H1 (cell line): ENCODE results near the gene PHACTR1. TPM values are rescaled to one million over a fixed set of nuclear protein-coding genes. Genes with fewer than 3 reads are reported as not detected.

Experiments used
- CTCF ChIA-PET: fragments of 300-600 bp; sonication (Branson Sonifier 250); formaldehyde crosslinking; loops from one replicate; lab custom pipeline; 2021; ENCODE audit not compliant: partially characterized antibody; lab: Charles Lee
- POLR2A ChIA-PET: fragments of 300-600 bp; sonication (Branson Sonifier 250); formaldehyde crosslinking; loops from one replicate; lab custom pipeline; 2021; ENCODE audit warnings: inconsistent platforms; ENCODE audit not compliant: partially characterized antibody; lab: Charles Lee
- DNase-seq, 2 experiments: peaks; one replicate each; pipeline versions ENCODE4 v3.0.0 to v3.0.0-alpha.2; 2010 to 2022; ENCODE audit warnings: low spot score in 2 of 2, low read depth in 1 of 2, mixed read lengths in 1 of 2
- FAIRE-seq: peaks from 2 replicates; lab custom pipeline; 2011; peaks lifted over from hg19 to GRCh38; lab: Jason Lieb, UNC
- H2AFZ ChIP-seq: 2 replicates; pipeline ENCODE4 v1.8.1; 2012; ENCODE audit warnings: low read length, inconsistent platforms
- H2AK5ac ChIP-seq: 2 replicates; pipeline ENCODE4 v1.6.1; 2013; ENCODE audit warnings: low read depth, low read length
- H2BK120ac ChIP-seq: replicated peaks from 2 replicates; pipeline ENCODE3; 2013; ENCODE audit warnings: low read depth, low read length, inconsistent platforms
- H2BK12ac ChIP-seq: 2 replicates; pipeline ENCODE4 v1.6.1; 2013; ENCODE audit warnings: low read depth, low read length
- H2BK15ac ChIP-seq: 2 replicates; pipeline ENCODE4 v1.6.1; 2013; ENCODE audit warnings: low read length
- H2BK20ac ChIP-seq: 2 replicates; pipeline ENCODE4 v1.6.1; 2013; ENCODE audit warnings: low read length
- H2BK5ac ChIP-seq: 2 replicates; pipeline ENCODE4 v1.6.1; 2013; ENCODE audit warnings: low read depth, low read length
- H3K14ac ChIP-seq: 2 replicates; pipeline ENCODE4 v1.6.1; 2013; ENCODE audit warnings: inconsistent platforms; ENCODE audit not compliant: insufficient read length
- H3K18ac ChIP-seq: 2 replicates; pipeline ENCODE4 v1.6.1; 2013; ENCODE audit warnings: low read length; ENCODE audit errors: extremely low read depth
- H3K23ac ChIP-seq: 2 replicates; pipeline ENCODE4 v1.6.1; 2013; ENCODE audit warnings: inconsistent platforms; ENCODE audit not compliant: insufficient read length
- H3K23me2 ChIP-seq: 2 replicates; pipeline ENCODE4 v1.6.1; 2013; ENCODE audit warnings: low read depth, low read length
- H3K27ac ChIP-seq: 2 replicates; pipeline ENCODE4 v1.6.1; 2011; ENCODE audit warnings: low read depth, low read length, inconsistent platforms
- H3K27me3 ChIP-seq, 4 experiments: replicated peaks in 1 of 4; 1 replicate in 1 of 4; 2 replicates in 3 of 4; pipeline versions ENCODE4 v1.6.1 to v1.8.1; 2011 to 2013; ENCODE audit warnings: low read length in 3 of 4, mild to moderate bottlenecking in 3 of 4, inconsistent platforms in 2 of 4, mixed read lengths in 2 of 4, moderate library complexity in 1 of 4; ENCODE audit not compliant: control insufficient read depth in 3 of 4, insufficient read depth in 3 of 4; ENCODE audit errors: extremely low read depth in 1 of 4
- H3K36me3 ChIP-seq, 4 experiments: 2 replicates each; pipeline versions ENCODE4 v1.6.1 to v1.8.1; 2011 to 2013; ENCODE audit warnings: mild to moderate bottlenecking in 4 of 4, low read length in 3 of 4, moderate library complexity in 2 of 4, control low read depth in 1 of 4, inconsistent platforms in 1 of 4; ENCODE audit not compliant: insufficient read depth in 4 of 4, control insufficient read depth in 2 of 4
- H3K4ac ChIP-seq: replicated peaks from 2 replicates; pipeline ENCODE3; 2013; ENCODE audit warnings: low read length, low read depth, mixed read lengths, inconsistent platforms; ENCODE audit not compliant: insufficient read length
- H3K4me1 ChIP-seq, 4 experiments: replicated peaks in 1 of 4; 1 replicate in 1 of 4; 2 replicates in 3 of 4; pipeline versions ENCODE4 v1.6.1 to v1.8.1; 2011 to 2013; ENCODE audit warnings: low read length in 3 of 4, inconsistent platforms in 2 of 4, mixed read lengths in 1 of 4; ENCODE audit not compliant: insufficient read depth in 4 of 4, control insufficient read depth in 3 of 4
- H3K4me2 ChIP-seq, 2 experiments: 2 replicates each; pipeline versions ENCODE4 v1.6.1 to v1.8.1; 2011 to 2013; ENCODE audit warnings: low read depth in 2 of 2, low read length in 2 of 2, control low read depth in 1 of 2, inconsistent platforms in 1 of 2, mild to moderate bottlenecking in 1 of 2; ENCODE audit not compliant: insufficient read depth in 1 of 2
- H3K4me3 ChIP-seq, 4 experiments: fragments of 200-600, 300-600 bp in 1 of 4; sonication (generic), shearing (Covaris generic), sonication (Bioruptor Twin) in 1 of 4; 2 replicates each; pipeline versions ENCODE4 v1.5.1 to v1.8.1; 2011 to 2016; ENCODE audit warnings: low read length in 4 of 4, low read depth in 3 of 4, control low read depth in 2 of 4, inconsistent platforms in 2 of 4, mild to moderate bottlenecking in 2 of 4, mixed read lengths in 1 of 4, moderate library complexity in 1 of 4; ENCODE audit not compliant: insufficient read depth in 2 of 4; ENCODE audit errors: extremely low read depth in 1 of 4
- H3K56ac ChIP-seq: replicated peaks from 2 replicates; pipeline ENCODE3; 2013; ENCODE audit warnings: low read depth, mild to moderate bottlenecking, mixed read lengths, low read length, inconsistent platforms; ENCODE audit not compliant: insufficient read length
- H3K79me1 ChIP-seq: 2 replicates; pipeline ENCODE4 v1.6.1; 2013; ENCODE audit warnings: low read depth, low read length, control low read depth
- H3K79me2 ChIP-seq, 2 experiments: 2 replicates each; pipeline versions ENCODE4 v1.6.1 to v1.8.1; 2012 to 2013; ENCODE audit warnings: low read length in 2 of 2, mild to moderate bottlenecking in 2 of 2, inconsistent platforms in 1 of 2; ENCODE audit not compliant: insufficient read depth in 2 of 2, control insufficient read depth in 1 of 2
- H3K9ac ChIP-seq, 4 experiments: replicated peaks in 1 of 4; 1 replicate in 1 of 4; 2 replicates in 3 of 4; pipeline versions ENCODE4 v1.6.1 to v1.8.1; 2011 to 2013; ENCODE audit warnings: low read depth in 3 of 4, low read length in 3 of 4, control low read depth in 2 of 4, mild to moderate bottlenecking in 2 of 4, moderate library complexity in 2 of 4, inconsistent platforms in 1 of 4; ENCODE audit errors: extremely low read depth in 1 of 4
- H3K9me3 ChIP-seq, 2 experiments: 2 replicates each; pipeline versions ENCODE4 v1.6.1 to v1.8.1; 2012 to 2013; ENCODE audit warnings: mild to moderate bottlenecking in 2 of 2, moderate library complexity in 2 of 2, control low read depth in 1 of 2, inconsistent platforms in 1 of 2, low read depth in 1 of 2, low read length in 1 of 2, mixed read lengths in 1 of 2; ENCODE audit not compliant: insufficient read depth in 2 of 2
- H4K20me1 ChIP-seq, 2 experiments: replicated peaks in 1 of 2; 2 replicates each; pipeline versions ENCODE3 to v1.8.1; 2011 to 2013; ENCODE audit warnings: inconsistent platforms in 2 of 2, low read length in 2 of 2, mild to moderate bottlenecking in 1 of 2; ENCODE audit not compliant: insufficient read depth in 2 of 2, control insufficient read depth in 1 of 2
- H4K5ac ChIP-seq: 2 replicates; pipeline ENCODE4 v1.6.1; 2013; ENCODE audit warnings: low read length, low read depth, mixed read lengths, inconsistent platforms; ENCODE audit not compliant: insufficient read length
- H4K8ac ChIP-seq: 2 replicates; pipeline ENCODE4 v1.8.0; 2013; ENCODE audit warnings: mild to moderate bottlenecking, moderate library complexity, low read length, inconsistent platforms; ENCODE audit not compliant: insufficient read depth; ENCODE audit errors: extremely low read depth
- H4K91ac ChIP-seq: replicated peaks from 2 replicates; pipeline ENCODE3; 2013; ENCODE audit warnings: low read length, mixed read lengths, inconsistent platforms; ENCODE audit not compliant: insufficient read length
- JUND ChIP-seq: IDR thresholded peaks from 2 replicates; pipeline ENCODE4 v1.6.1; 2011; ENCODE audit warnings: mild to moderate bottlenecking, improper control_type of control experiment, low read length
- MAX ChIP-seq: IDR thresholded peaks from 2 replicates; pipeline ENCODE4 v1.6.1; 2012; ENCODE audit warnings: inconsistent platforms
- RBBP5 ChIP-seq: IDR thresholded peaks from 2 replicates; pipeline ENCODE4 v1.7.1; 2012; ENCODE audit warnings: low read depth, mild to moderate bottlenecking, inconsistent platforms, low read length, moderate library complexity, borderline replicate concordance
- TBP ChIP-seq: IDR thresholded peaks from 2 replicates; pipeline ENCODE4 v1.6.1; 2011; ENCODE audit warnings: low read depth, low read length, improper control_type of control experiment
- WGBS, 2 experiments: shearing (Covaris generic) in 1 of 2; methylation state at CpG; one replicate each; pipeline versions ENCODE4 v1.1.6 to v1.1.7; 2013 to 2015; ENCODE audit warnings: low lambda C conversion rate in 2 of 2, mixed read lengths in 2 of 2, inconsistent platforms in 1 of 2, low coverage in 1 of 2, missing lambda C conversion rate in 1 of 2; ENCODE audit not compliant: insufficient replicate concordance in 2 of 2, insufficient coverage in 1 of 2, insufficient read length in 1 of 2; ENCODE audit errors: extremely low coverage in 1 of 2, missing lambda C conversion rate in 1 of 2; 5-methylcytosine and 5-hydroxymethylcytosine counted together
- polyA plus RNA-seq, 7 experiments: library from polyadenylated mRNA; depleted of rRNA in 3 of 7; stranded (reverse) in 5 of 7; unstranded in 2 of 7; fragments of >200 nt in 5 of 7; fragments of 200-250 nt in 2 of 7; gene quantifications; 1 replicate in 5 of 7; 2 replicates in 1 of 7; 4 replicates in 1 of 7; pipeline versions ENCODE4 v1.2.1 to v1.2.3, GENCODE V29; 2011 to 2013; ENCODE audit warnings: missing spikeins in 2 of 7, mixed read lengths in 2 of 7
- total RNA-seq: library from RNA; stranded (reverse); fragmentation: NEBNext Ultra II Directional; extraction: Animal tissue kit (Norgen Biotek cat#: 25700); gene quantifications from 2 replicates; pipeline ENCODE4 v1.2.1, GENCODE V29; 2021

The PHACTR1 gene
- total and polyA plus RNA-seq, 2 of the 8 experiments (the other 6 are each of a cell fraction or from before 2014, with no cell fraction given), result 3.9 to 17.1 TPM

DNA sequence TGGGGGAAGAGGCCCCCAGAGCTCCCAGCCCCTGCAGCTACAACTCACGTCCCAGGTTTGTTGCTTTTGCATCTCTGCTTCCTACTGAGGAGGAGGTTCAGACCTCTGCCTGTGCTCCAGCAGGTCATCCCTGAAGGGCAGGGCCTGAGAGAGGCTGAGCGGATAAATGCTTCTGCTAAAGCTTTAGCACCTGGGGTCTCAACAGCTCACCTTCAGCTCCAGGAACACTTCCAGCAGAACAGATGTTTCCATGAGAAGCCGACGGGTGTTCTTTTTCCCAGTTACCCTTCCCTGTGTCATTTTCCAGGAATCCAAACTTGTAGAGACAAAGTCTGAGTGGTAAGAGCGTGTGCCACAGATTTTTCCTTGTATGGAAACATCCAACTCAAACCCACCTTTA lies 403.0 kb downstream of the PHACTR1 start:
- Histone ChIP-seq H3K27me3 (no peaks in the 10 kb centered on the region), H3K9me3 (no peaks in the 10 kb centered on the region), H4K20me1 (no peaks in the 10 kb centered on the region), H3K4ac (no peak overlapping the region), H3K79me2 (no peaks in the 10 kb centered on the region), H2BK120ac (no peak overlapping the region), H2BK20ac (no peak overlapping the region), H3K56ac (no peak overlapping the region), H2BK5ac (no peak overlapping the region), H3K4me2 (0 out of 4 replicates have a peak overlapping the region, but pooled peaks of 1 of the 2 experiments have one; percentile 37), H2BK15ac (no peak overlapping the region), H3K27ac (no peak overlapping the region), H3K23ac (no peak overlapping the region), H4K8ac (no peak overlapping the region), H4K5ac (no peak overlapping the region), H2AK5ac (no peak overlapping the region), H2AFZ (no peak overlapping the region), H3K36me3 (no peaks in the 10 kb centered on the region), H3K18ac (no peak overlapping the region), H3K4me1 (peaks cover 0 to 12% (median 8%) of the 10 kb centered on the region in 4 experiments; a peak in 6 of 7 replicates), H3K9ac (no peak overlapping the region), H2BK12ac (no peak overlapping the region), H3K14ac (no peak overlapping the region), H3K79me1 (no peaks in the 10 kb centered on the region), H3K23me2 (no peaks in the 10 kb centered on the region), H4K91ac (no peak overlapping the region), H3K4me3 (no peak overlapping the region)
- CTCF ChIA-PET, result interaction anchor here (0.9 to 1.2 kb wide), 3 partner anchors 29 to 228 kb away, joined by 3 read pairs; no protein-coding TSS in a partner anchor
- DNase-seq (no peak), FAIRE-seq (no peak)
- TF ChIP-seq MAX (no peak), RBBP5 (no peak), JUND (no peak), TBP (no peak)
- POLR2A ChIA-PET, result no interaction called here
- WGBS, 2 experiments, result 73% methylated on average over 5 of the region's 5 CpGs; no CpG with 5 or more reads in 1 of the 2 experiments
